ENCODE measurements around the gene TMEM150C.

The TMEM150C gene

GRCh38 chr4:82515705-82516104, 46.1 kb downstream of the TMEM150C start:
- no peak overlapping the region for H3K4me3 ChIP-seq (ENCODE audit: low read length)
- TF ChIP-seq ZNF274 (IDR thresholded peaks at IDR 0.05; ENCODE audit: low read depth, low read length): no peak

GRCh38 chr4:82513382-82513781, 48.4 kb downstream of the TMEM150C start:
- no peak for TF ChIP-seq ZNF274 (IDR thresholded peaks at IDR 0.05; ENCODE audit: low read depth, low read length)
- no peak overlapping the region for H3K4me3 ChIP-seq (ENCODE audit: low read length)

GRCh38 chr4:82510216-82510615, 51.6 kb downstream of the TMEM150C start:
- TF ChIP-seq ZNF274 (IDR thresholded peaks at IDR 0.05; ENCODE audit: low read depth, low read length): no peak
- H3K4me3 ChIP-seq (ENCODE audit: low read length): no peak overlapping the region

- TF ChIP-seq ZNF274 (IDR thresholded peaks at IDR 0.05; ENCODE audit: low read depth, low read length): no peak
- H3K4me3 ChIP-seq (ENCODE audit: low read length): no peak overlapping the region
These were observed 52.9 kb downstream of the TMEM150C start for GRCh38 chr4:82508806-82509428.

- H3K4me3 ChIP-seq (ENCODE audit: low read length): no peak overlapping the region
- no peak for TF ChIP-seq ZNF274 (IDR thresholded peaks at IDR 0.05; ENCODE audit: low read depth, low read length)
These were observed 53.8 kb downstream of the TMEM150C start for GRCh38 chr4:82508011-82508410.

- TF ChIP-seq ZNF274 (IDR thresholded peaks at IDR 0.05; ENCODE audit: low read depth, low read length): no peak
- H3K4me3 ChIP-seq (ENCODE audit: low read length): no peak overlapping the region
These were observed 60.7 kb downstream of the TMEM150C start for GRCh38 chr4:82501154-82501442.

- TF ChIP-seq ZNF274 (IDR thresholded peaks at IDR 0.05; ENCODE audit: low read depth, low read length): no peak
These were observed 61.2 kb downstream of the TMEM150C start for GRCh38 chr4:82500435-82501153.

GRCh38 chr4:82499738-82500434, 61.9 kb downstream of the TMEM150C start:
- no peak overlapping the region for H3K4me3 ChIP-seq (ENCODE audit: low read length)
- TF ChIP-seq ZNF274 (IDR thresholded peaks at IDR 0.05; ENCODE audit: low read depth, low read length): no peak

More at GRCh38 chr4:82500435-82501153, 61.2 kb downstream of the TMEM150C start:
- H3K4me3 ChIP-seq (ENCODE audit: low read length): no peak overlapping the region

- no peak overlapping the region for H3K4me3 ChIP-seq (ENCODE audit: low read length)
- TF ChIP-seq ZNF274 (IDR thresholded peaks at IDR 0.05; ENCODE audit: low read depth, low read length): no peak
These were observed 65.4 kb downstream of the TMEM150C start for GRCh38 chr4:82496349-82496748.

- no peak overlapping the region for H3K4me3 ChIP-seq (ENCODE audit: low read length)
- no peak for TF ChIP-seq ZNF274 (IDR thresholded peaks at IDR 0.05; ENCODE audit: low read depth, low read length)
These were observed 66.1 kb downstream of the TMEM150C start for GRCh38 chr4:82495666-82496065.

- no peak for TF ChIP-seq ZNF274 (IDR thresholded peaks at IDR 0.05; ENCODE audit: low read depth, low read length)
- no peak overlapping the region for H3K4me3 ChIP-seq (ENCODE audit: low read length)
These were observed 67.9 kb downstream of the TMEM150C start for GRCh38 chr4:82493721-82494425.

- no peak for TF ChIP-seq ZNF274 (IDR thresholded peaks at IDR 0.05; ENCODE audit: low read depth, low read length)
- no peak overlapping the region for H3K4me3 ChIP-seq (ENCODE audit: low read length)
These were observed 70.4 kb downstream of the TMEM150C start for GRCh38 chr4:82491251-82491960.

- TF ChIP-seq ZNF274 (IDR thresholded peaks at IDR 0.05; ENCODE audit: low read depth, low read length): no peak
- no peak overlapping the region for H3K4me3 ChIP-seq (ENCODE audit: low read length)
These were observed 71.8 kb downstream of the TMEM150C start for GRCh38 chr4:82489987-82490386.

GRCh38 chr4:82489076-82489475, 72.7 kb downstream of the TMEM150C start:
- no peak for TF ChIP-seq ZNF274 (IDR thresholded peaks at IDR 0.05; ENCODE audit: low read depth, low read length)

More at GRCh38 chr4:82489076-82489475, 72.7 kb downstream of the TMEM150C start:
- no peak overlapping the region for H3K4me3 ChIP-seq (ENCODE audit: low read length)
